HL-60 (cell line): ENCODE data around the gene AIG1.

ENCODE experiments used
- DNase-seq, 2 experiments: peaks; one replicate each; pipeline ENCODE4 v3.0.0-alpha.2; 2010 to 2020; ENCODE audit warnings: low read depth in 1 of 2, low spot score in 1 of 2
- H3K27ac ChIP-seq: fragments of 250-450 bp; sonication (Bioruptor Pico); replicated peaks from 2 replicates; pipeline ENCODE4 v1.5.1; 2020; ENCODE audit warnings: mild to moderate bottlenecking, moderate library complexity
- H3K27me3 ChIP-seq: fragments of 250-450 bp; sonication (Bioruptor Pico); 2 replicates; pipeline ENCODE4 v1.5.1; 2021; ENCODE audit warnings: mild to moderate bottlenecking, moderate library complexity; ENCODE audit not compliant: insufficient read depth, poor library complexity, severe bottlenecking
- H3K4me3 ChIP-seq: replicated peaks from 2 replicates; pipeline ENCODE4 v1.5.1; 2011; ENCODE audit warnings: mild to moderate bottlenecking, control low read depth, low read length; ENCODE audit not compliant: insufficient read depth
- GABPA ChIP-seq: IDR thresholded peaks from 2 replicates; pipeline ENCODE4 v1.6.1; 2012; ENCODE audit warnings: low read depth
- POLR2AphosphoS5 ChIP-seq: IDR thresholded peaks from 2 replicates; pipeline ENCODE4 v1.6.1; 2012; ENCODE audit warnings: low read depth
- REST ChIP-seq: IDR thresholded peaks from 2 replicates; pipeline ENCODE4 v1.6.1; 2012; ENCODE audit warnings: low read depth; ENCODE audit not compliant: insufficient replicate concordance
- SPI1 ChIP-seq: IDR thresholded peaks from 2 replicates; pipeline ENCODE4 v1.6.1; 2012; ENCODE audit warnings: low read depth, mild to moderate bottlenecking, borderline replicate concordance
- TF ChIP-seq, protein P1 (sequence below): IDR thresholded peaks from one replicate; pipeline ENCODE4 v1.5.1; 2011; ENCODE audit warnings: low read length, control low read depth, inconsistent platforms; ENCODE audit not compliant: insufficient read depth

AIG1 gene

DNA sequence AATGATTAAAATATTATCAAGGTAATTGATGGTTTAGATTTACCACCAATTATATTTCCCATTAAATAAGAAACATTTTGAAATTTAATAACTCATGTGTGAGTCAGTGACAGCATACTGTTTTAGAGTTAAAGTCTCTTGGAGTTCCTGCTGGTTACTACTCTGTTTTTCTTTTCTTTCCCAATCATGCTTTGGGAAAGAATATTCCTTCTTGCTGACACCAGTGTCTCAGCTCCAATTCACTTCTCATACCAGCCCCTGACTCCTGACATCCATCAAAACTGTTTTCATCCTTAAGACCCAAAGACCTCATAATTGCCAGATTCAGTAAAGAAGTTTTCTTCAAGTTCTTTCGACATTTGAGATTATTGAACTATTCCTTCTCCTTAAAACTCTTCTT lies 50.3 kb downstream of the AIG1 start:
- TF ChIP-seq REST (no peak), SPI1 (no peak), POLR2AphosphoS5 (no peak), GABPA (no peak)
- TF ChIP-seq, protein P1, sequence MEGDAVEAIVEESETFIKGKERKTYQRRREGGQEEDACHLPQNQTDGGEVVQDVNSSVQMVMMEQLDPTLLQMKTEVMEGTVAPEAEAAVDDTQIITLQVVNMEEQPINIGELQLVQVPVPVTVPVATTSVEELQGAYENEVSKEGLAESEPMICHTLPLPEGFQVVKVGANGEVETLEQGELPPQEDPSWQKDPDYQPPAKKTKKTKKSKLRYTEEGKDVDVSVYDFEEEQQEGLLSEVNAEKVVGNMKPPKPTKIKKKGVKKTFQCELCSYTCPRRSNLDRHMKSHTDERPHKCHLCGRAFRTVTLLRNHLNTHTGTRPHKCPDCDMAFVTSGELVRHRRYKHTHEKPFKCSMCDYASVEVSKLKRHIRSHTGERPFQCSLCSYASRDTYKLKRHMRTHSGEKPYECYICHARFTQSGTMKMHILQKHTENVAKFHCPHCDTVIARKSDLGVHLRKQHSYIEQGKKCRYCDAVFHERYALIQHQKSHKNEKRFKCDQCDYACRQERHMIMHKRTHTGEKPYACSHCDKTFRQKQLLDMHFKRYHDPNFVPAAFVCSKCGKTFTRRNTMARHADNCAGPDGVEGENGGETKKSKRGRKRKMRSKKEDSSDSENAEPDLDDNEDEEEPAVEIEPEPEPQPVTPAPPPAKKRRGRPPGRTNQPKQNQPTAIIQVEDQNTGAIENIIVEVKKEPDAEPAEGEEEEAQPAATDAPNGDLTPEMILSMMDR = no peak
- Histone ChIP-seq H3K27me3 (no peaks in the 10 kb centered on the region), H3K4me3 (no peak overlapping the region), H3K27ac (no peak overlapping the region)
- no peak for DNase-seq

- no peak for TF ChIP-seq GABPA
- no peak for TF ChIP-seq REST
- TF ChIP-seq, protein P1 = no peak
- no peak for TF ChIP-seq SPI1
- no peak for TF ChIP-seq POLR2AphosphoS5
- no peak overlapping the region for H3K27ac ChIP-seq
- H3K4me3 ChIP-seq = no peak overlapping the region
- no peaks in the 10 kb centered on the region for H3K27me3 ChIP-seq
- no peak for DNase-seq
Measured at GRCh38 chr6:143111443-143111842, 50.8 kb downstream of the AIG1 start.

- H3K27ac ChIP-seq = no peak overlapping the region
- no peaks in the 10 kb centered on the region for H3K27me3 ChIP-seq
- no peak overlapping the region for H3K4me3 ChIP-seq
- no peak for DNase-seq
- TF ChIP-seq, protein P1 = no peak
- TF ChIP-seq SPI1 (no peak), REST (no peak), GABPA (no peak), POLR2AphosphoS5 (no peak)
Measured at GRCh38 chr6:143112084-143112768, 51.5 kb downstream of the AIG1 start.
